ENCODE data around the gene TRMT61A.

- TF ChIP-seq POLR2A (IDR thresholded peaks at IDR 0.05; ENCODE audit: borderline replicate concordance, extremely low read depth, insufficient read depth, insufficient read length), result no peak
- TF ChIP-seq RAD21 (IDR thresholded peaks at IDR 0.05; ENCODE audit: low read depth), result no peak
- no peak for TF ChIP-seq CTCF (IDR thresholded peaks at IDR 0.05 in 2 of 3, conservative IDR thresholded peaks at IDR 0.05 in 1 of 3; ENCODE audit: borderline replicate concordance in 1 of 3, insufficient read depth in 1 of 3, low read depth in 2 of 3, low read length in 2 of 3)
- TF ChIP-seq MAX (IDR thresholded peaks at IDR 0.05), result no peak
- no peak for TF ChIP-seq SRF (IDR thresholded peaks at IDR 0.05; ENCODE audit: low read depth)
- no peak for TF ChIP-seq ZNF274 (IDR thresholded peaks at IDR 0.05; ENCODE audit: low read depth, low read length)
- no peak for TF ChIP-seq ATF3 (IDR thresholded peaks at IDR 0.05)
- TF ChIP-seq POLR2AphosphoS5 (IDR thresholded peaks at IDR 0.05; ENCODE audit: low read depth, low read length), result no peak
- no peak for TF ChIP-seq EZH2 (IDR thresholded peaks at IDR 0.05)
- TF ChIP-seq CEBPB (IDR thresholded peaks at IDR 0.05; ENCODE audit: low read depth), result no peak
- TF ChIP-seq ZBTB33 (IDR thresholded peaks at IDR 0.05; ENCODE audit: extremely low read depth, insufficient replicate concordance, low read length), result no peak
These were observed 2.1 kb upstream of the TRMT61A start for GRCh38 chr14:103526914-103527248.
